ENCODE measurements around the gene NKX2-3. TPM values are rescaled to one million over a fixed set of nuclear protein-coding genes. Genes with fewer than 3 reads are reported as not detected.

NKX2-3 gene
- polyA plus RNA-seq, 2 of the 4 experiments (the other 2 are of a cell fraction) = not detected

- CTCF ChIA-PET = interaction anchor here (0.5 to 1.0 kb wide), 2 partner anchors 20 to 98 kb away, joined by 3 read pairs; no protein-coding TSS in a partner anchor
- TF ChIP-seq TFCP2L1 (CRISPR knock-in tag; IDR thresholded peaks at IDR 0.05) (no peak), RARB (CRISPR knock-in tag; IDR thresholded peaks at IDR 0.05) (no peak), ELK1 (IDR thresholded peaks at IDR 0.05; ENCODE audit: low read depth, low read length) (no peak), BHLHE40 (IDR thresholded peaks at IDR 0.05; ENCODE audit: low read depth, low read length) (no peak), FOXS1 (CRISPR knock-in tag; IDR thresholded peaks at IDR 0.05) (no peak), MAZ (IDR thresholded peaks at IDR 0.05; ENCODE audit: borderline replicate concordance, low read depth, low read length) (no peak), MAX (IDR thresholded peaks at IDR 0.05) (no peak), MAFK (IDR thresholded peaks at IDR 0.05; ENCODE audit: partially characterized antibody) (no peak), CEBPB (IDR thresholded peaks at IDR 0.05) (no peak)
- TF ChIP-seq, protein P1, sequence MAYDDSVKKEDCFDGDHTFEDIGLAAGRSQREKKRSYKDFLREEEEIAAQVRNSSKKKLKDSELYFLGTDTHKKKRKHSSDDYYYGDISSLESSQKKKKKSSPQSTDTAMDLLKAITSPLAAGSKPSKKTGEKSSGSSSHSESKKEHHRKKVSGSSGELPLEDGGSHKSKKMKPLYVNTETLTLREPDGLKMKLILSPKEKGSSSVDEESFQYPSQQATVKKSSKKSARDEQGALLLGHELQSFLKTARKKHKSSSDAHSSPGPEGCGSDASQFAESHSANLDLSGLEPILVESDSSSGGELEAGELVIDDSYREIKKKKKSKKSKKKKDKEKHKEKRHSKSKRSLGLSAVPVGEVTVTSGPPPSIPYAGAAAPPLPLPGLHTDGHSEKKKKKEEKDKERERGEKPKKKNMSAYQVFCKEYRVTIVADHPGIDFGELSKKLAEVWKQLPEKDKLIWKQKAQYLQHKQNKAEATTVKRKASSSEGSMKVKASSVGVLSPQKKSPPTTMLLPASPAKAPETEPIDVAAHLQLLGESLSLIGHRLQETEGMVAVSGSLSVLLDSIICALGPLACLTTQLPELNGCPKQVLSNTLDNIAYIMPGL (CRISPR knock-in tag; IDR thresholded peaks at IDR 0.05; ENCODE audit: borderline replicate concordance) = no peak
- POLR2A ChIA-PET = no interaction called here
- H3K4me3 ChIP-seq = no peak overlapping the region; the same call in 2 of the 3 replicates
- H3K4me2 ChIP-seq = no peak overlapping the region; the same call in 2 of the 3 replicates
- no peak for ATAC-seq
- no peak for DNase-seq (ENCODE audit: low read depth in 1 of 2, low spot score in 1 of 2)
- no peaks in the 10 kb centered on the region for H3K9me3 ChIP-seq
- FAIRE-seq = no peak
- peaks cover 10% of the 10 kb centered on the region for H3K4me1 ChIP-seq
- H3K27ac ChIP-seq = no peak overlapping the region
- 15% methylated on average over 1 of the region's 1 CpG for WGBS (ENCODE audit: missing lambda C conversion rate)
Measured at GRCh38 chr10:99539820-99540219, 7.1 kb downstream of the NKX2-3 start.

GRCh38 chr10:99540306-99540656 is 7.5 kb downstream of the NKX2-3 start:
- peak overlapping the region in 1 of 2 experiments; percentile 65; a peak in 4 of 6 replicates for H3K27ac ChIP-seq
- no peaks in the 10 kb centered on the region for H3K9me3 ChIP-seq
- TF ChIP-seq TFCP2L1 (CRISPR knock-in tag; IDR thresholded peaks at IDR 0.05) (no peak), CHD4 (IDR thresholded peaks at IDR 0.05; ENCODE audit: borderline replicate concordance) (no peak), JUN (IDR thresholded peaks at IDR 0.05) (no peak), SMC3 (IDR thresholded peaks at IDR 0.05) (no peak), ESRRA (IDR thresholded peaks at IDR 0.05; ENCODE audit: borderline replicate concordance, low read length) (no peak), CBX8 (IDR thresholded peaks at IDR 0.05) (no peak), BHLHE40 (IDR thresholded peaks at IDR 0.05; ENCODE audit: low read depth, low read length) (no peak), MYC (IDR thresholded peaks at IDR 0.05; ENCODE audit: borderline replicate concordance, low read length) (no peak), HEYL (CRISPR knock-in tag; IDR thresholded peaks at IDR 0.05) (no peak)
- peaks cover 10% of the 10 kb centered on the region for H3K4me1 ChIP-seq
- H3K4me3 ChIP-seq = peak overlapping the region; percentile 52
- ATAC-seq (peak; percentile 3 to 11; a peak in 2 of 6 replicates), FAIRE-seq (no peak), DNase-seq (ENCODE audit: low read depth in 1 of 2, low spot score in 1 of 2) (no peak)
- ChIA-PET CTCF (interaction anchor here (1.0 to 10.8 kb wide), 2 partner anchors 98 to 104 kb away, joined by 3 to 68 read pairs; no protein-coding TSS in a partner anchor), POLR2A (no interaction called here)
- peak overlapping the region; percentile 100 for H3K4me2 ChIP-seq
- WGBS (ENCODE audit: missing lambda C conversion rate) = 36% methylated on average over 18 of the region's 28 CpGs

DNA sequence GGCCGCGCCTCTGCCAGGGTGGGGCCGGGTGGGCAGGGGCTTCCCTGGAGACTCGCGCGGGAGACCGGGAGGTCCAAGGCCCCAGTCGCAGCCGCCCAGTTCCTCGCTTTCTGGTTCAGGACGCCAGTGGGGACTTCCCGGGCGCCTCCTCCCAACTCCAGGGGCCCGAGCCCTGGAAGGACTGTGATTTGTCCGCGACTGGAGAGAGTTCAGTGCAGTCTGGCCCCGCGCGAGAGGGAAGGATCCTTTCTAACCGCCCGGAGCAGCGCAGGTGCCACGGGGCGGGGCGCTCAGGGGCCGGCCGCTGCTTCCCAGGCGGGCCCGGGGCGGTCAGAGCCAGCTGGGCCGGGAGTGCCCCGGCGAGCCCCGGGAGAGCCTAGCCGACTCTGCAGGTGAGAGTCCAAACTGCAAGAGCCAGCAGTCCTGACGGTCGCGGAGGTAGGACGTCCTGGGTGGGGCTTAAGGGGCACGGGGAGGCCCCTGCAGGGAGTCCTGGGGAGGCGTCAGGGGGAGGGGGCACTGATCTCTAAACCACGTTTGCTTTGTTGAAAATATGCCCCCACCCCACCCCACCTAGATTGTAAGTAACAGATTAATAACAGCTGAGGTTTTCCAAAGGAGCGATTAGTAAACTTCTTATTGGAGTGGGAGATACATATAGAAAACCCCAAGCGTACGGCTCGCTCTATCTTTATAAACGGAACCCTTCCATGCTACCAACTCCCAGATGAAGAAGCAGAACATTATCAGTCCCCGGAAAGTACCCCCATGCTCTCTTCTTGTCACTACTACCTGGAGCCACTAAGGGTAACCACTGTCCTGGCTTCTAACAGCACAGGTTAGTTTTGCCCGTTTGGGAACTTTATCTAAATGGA is 8.2 kb downstream of the NKX2-3 start:
- H3K27ac ChIP-seq = peak overlapping the region in 1 of 2 experiments; percentile 65; a peak in 4 of 6 replicates
- peak in 1 of 2 experiments; percentile 64 for DNase-seq (ENCODE audit: low read depth in 1 of 2, low spot score in 1 of 2)
- CTCF ChIA-PET = interaction anchor here (1.0 to 10.8 kb wide), 5 partner anchors 9 to 148 kb away, joined by 3 to 68 read pairs (median 7); partner anchors contain the start of gene NKX2-3

More for the DNA sequence above, 8.2 kb downstream of the NKX2-3 start:
- Histone ChIP-seq H3K4me2 (peak overlapping the region; percentile 100), H3K9me3 (no peaks in the 10 kb centered on the region), H3K4me1 (peaks cover 10% of the 10 kb centered on the region), H3K4me3 (peak overlapping the region; percentile 52)
- peak; percentile 83 to 87 for ATAC-seq
- TF ChIP-seq CBX8 (IDR thresholded peaks at IDR 0.05) = 0 out of 2 replicates have a peak, but pooled peaks have one; percentile 24
- TF ChIP-seq REST (IDR thresholded peaks at IDR 0.05) = no peak
- POLR2A ChIA-PET = no interaction called here
- WGBS (ENCODE audit: missing lambda C conversion rate) = 4% methylated on average over 25 of the region's 49 CpGs
- FAIRE-seq = no peak

All from A549 (cell line).